NCI-H748 (cell line): ENCODE results near the gene FASN.

Experiments used
- DNase-seq: peaks from one replicate; lab custom pipeline; 2025; ENCODE audit not compliant: unreplicated experiment; lab: John Stamatoyannopoulos, UW

The FASN gene

DNA sequence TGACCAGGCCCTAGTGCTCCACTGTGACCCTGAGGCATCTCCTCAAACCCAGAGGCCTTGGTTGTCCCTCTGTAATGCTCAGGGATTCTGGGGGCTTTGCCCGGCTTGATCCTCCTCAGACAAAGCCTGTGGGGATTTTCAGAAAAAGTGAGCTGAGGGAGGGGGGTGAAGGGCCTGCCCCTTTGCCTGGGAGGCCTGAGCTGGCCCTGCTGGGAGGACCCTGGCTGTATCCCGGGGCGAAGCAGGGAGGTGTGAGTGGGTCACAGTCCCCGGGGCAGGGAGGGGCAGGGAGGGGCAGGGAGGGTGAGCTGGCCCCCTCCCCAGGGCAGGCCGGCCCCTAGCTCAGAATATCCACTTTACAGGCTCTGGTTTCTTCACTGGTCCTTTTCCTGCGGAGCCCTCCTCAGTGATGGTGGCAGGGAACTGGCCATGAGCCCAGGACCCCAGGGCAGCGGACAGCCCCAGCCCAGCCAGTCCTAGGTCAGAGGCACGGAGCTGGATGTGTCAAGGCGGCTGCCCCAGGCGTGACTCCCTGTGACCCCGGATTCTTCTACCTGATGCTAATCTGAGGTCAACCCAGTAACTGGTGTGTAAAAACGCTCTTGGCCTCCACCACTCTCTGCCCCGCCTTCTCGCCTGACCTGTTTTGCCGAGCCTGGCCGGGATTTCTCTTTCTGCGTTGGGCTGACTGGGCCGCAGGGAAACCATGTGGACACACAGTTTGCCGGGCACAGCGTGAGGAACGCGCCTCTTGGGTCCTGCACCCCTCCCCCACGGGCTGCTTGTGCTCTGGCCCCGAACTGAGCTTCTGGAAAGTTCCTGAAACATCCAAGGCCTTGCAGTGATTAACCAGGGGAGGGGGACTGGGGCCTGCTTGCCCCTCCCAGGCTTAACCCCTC is 5.8 kb upstream of the FASN start:
- DNase-seq, result no peak

DNA sequence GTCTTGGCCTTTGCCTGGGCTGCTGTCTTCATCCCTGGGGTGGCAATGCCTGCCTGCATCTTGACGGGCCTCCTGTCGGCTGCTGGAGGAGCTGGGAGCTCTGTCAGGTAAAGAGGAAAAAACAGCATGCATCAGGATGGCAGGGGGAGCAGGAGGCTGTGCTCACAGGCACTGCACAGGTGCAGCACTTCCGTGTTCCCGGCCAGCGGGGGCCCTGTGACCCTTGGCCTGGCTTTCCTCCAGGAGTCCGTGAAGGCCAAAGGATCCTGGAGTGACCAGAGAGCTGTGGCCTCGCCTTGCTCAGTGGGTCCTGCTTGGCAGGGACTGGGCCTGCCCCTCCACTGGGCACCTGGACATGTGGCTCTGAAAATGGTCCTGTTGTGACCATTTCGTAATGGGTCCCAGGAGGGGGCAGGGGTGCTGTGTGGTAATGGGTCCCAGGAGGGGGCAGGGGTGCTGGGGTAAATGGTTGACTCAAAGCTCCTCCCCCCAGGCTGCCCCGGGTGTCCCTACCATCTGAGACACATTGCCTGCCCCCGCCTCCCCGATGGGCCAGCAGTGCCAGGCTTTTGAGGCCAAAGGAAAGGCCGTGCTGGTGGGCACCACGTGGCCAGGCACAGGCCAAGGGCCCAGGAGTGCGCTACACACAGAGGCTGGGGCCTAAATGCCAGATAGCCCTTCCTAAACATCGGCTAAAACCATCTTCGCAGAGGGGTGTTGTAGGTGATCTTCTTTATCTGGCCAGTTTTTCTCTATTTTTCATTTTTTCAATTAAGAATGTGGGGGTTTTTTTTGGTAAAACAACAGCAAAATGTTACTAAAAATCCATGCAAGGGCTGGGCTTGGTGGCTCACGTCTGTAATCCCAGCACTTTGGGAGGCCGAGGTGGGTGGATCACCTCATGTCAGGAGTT is 4.0 kb upstream of the FASN start:
- DNase-seq, result no peak

DNA sequence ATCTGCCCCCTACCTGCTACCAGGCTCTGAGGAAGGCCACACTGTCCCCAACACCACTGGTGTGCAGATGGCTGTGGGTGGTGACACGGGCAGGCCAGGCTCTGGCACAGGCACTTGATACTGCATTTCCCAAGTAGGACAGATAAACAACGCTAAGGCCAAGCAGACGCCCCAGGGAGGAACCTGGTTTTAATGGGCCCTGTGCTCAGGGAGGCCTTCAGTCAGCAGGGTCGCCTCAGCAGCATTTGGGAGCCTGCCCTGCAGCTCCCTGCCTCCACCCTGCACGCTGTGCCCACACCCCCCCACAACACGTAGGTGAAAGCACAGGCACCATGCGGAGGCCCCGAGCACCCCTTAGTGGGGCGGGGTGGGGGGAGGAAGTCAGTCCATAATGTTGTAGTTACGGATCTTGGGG is 3.3 kb upstream of the FASN start:
- no peak for DNase-seq

DNA sequence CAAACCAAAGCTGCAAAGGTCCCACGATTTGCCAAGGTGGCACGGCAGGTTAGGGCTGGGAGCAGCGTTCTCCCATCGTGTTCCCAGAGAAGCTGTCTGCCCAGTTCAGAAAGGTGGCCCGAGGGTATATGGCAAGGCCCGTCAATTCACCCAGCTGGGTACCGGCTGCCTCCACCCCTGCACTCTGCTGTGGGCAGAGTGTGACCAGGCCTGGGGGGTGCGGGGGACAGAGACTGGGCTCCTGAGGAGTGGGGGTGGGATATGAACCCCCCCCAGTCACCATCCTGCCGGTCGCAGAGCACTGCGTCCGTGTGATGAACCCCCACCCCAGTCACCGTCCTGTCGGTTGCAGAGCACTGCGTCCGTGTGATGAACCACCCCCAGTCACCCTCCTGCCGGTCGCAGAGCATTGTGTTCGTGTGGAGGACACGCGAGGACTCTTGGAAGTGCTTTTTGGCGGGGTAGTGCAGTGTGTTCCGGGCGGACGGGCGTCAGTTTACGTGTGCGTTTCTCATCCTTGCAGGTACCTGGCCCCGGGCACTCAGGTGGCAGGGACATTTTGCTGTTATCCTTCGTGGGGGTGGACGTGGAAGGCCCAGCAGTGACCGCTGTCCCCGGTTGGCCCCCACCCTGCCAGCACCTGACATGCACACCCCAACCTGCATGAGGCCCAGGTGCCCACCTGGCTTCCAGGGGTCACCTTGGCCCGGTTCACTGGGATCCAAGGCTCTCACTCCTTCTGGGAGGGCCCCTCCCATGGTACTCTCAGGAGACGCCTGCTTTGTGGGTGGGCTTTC is 2.7 kb upstream of the FASN start:
- DNase-seq, result no peak

DNA sequence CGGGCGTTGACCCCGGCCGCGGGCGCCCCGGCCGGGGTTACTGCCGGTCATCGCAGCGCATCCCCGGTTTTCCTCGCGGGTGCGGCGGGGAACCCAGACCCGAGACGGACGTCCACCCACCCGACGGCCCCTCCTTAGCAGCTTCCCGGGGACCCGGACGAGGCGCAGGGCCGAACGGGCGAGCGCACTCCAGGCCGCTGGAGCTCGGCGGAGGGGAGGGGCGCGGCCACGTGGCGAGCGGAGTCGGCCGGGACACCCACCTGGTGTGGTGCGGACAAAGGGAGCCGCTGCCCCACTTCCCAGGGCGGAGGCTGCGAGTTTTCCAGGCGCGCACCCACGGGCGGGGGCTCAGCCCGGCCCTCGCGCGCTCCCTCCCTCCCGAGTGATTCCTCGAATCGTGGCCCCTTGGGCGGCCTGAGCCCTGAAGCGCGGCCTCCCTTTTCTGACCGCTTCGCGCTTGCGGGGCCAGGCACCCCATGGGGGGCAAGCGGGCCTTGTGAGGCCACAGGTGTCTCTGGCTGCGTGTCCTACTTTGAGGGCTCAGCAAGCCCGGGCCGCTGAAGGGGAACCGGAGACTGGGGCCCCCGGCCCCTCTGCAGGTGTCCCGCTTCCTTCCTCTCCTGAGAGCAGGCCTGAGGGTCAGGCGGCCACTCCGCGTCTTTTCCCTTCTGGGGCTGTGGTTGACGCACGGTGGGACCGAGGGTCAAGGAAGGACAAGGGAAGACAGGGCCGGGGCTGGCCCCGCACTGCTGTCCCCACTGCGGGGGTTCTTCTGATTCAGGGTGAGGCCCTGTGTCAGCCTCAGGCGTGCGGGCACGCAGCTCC is 1.1 kb upstream of the FASN start:
- DNase-seq, result no peak

DNA sequence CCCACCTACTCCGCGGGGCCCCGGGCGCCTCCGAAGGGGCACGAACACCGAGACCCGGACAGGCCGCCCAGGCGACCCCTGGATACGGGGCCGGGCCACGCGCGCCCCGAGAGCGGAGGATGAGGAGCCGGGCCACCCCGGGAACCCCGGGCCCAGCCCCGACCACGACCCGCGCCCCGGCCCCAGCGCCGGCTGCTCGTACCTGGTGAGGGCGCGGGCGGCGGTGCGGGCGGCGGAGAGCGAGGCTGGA is 192 bp downstream of the FASN start:
- DNase-seq, result no peak

DNA sequence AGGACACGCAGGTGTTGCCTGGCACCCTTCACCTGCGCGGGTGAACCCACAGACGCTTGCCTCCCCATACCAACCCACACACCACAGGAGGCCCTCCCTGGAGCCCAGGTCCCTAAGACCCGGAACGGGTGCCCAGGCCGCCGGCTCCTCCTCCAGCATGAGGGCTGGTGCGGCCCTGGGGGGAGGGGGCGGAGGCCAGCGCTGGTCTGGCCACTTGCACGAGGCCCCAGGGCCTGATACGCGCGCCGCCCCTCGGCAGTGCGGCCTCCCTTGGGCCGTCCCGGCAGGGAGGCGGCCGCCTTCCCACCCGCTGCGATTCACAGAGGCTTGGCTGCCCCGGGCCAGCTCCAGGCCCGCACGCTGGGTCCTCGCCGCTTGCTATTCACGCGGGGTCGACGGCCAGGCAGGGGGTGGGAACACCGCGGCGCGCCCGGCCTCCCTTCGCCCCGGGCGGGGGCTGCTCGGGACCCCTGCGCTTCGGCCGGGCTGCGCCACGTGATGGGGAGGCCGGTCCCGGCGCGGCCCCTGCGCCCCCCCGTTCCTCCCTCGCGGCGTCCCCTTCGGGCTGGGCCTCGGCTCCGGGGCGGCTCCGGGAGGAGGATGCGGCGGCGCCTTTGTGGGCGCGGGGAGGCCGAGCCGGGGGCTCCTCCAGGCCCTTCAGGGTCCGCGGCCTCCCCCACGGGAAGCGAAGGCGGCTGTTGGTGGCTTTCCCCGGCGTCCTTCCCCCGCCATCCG is 685 bp downstream of the FASN start:
- DNase-seq, result peak; percentile 44

DNA sequence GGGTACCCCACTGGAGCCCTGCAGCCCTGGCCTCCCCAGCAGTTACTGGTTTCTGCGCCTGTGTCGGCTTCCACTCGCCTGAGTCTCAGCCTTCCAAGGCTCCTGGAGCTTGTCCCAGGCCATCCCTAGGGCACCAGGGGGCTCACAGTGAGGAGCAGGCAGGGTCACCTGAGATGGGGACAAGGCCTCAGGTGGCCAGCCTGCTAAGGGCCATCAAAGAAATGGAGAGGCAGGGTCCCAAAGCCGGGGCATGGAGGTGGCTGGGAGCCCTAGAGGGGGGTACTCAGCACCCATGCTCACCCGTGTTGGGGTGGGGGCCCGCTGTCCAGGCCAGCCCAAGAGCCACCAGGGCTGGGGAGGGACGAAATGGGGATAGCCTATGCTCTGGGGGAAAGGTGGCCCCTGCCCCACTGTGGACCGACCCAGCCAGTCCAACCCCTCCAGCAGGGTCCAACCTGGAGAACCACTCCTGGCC is 1.3 kb downstream of the FASN start:
- DNase-seq, result no peak

DNA sequence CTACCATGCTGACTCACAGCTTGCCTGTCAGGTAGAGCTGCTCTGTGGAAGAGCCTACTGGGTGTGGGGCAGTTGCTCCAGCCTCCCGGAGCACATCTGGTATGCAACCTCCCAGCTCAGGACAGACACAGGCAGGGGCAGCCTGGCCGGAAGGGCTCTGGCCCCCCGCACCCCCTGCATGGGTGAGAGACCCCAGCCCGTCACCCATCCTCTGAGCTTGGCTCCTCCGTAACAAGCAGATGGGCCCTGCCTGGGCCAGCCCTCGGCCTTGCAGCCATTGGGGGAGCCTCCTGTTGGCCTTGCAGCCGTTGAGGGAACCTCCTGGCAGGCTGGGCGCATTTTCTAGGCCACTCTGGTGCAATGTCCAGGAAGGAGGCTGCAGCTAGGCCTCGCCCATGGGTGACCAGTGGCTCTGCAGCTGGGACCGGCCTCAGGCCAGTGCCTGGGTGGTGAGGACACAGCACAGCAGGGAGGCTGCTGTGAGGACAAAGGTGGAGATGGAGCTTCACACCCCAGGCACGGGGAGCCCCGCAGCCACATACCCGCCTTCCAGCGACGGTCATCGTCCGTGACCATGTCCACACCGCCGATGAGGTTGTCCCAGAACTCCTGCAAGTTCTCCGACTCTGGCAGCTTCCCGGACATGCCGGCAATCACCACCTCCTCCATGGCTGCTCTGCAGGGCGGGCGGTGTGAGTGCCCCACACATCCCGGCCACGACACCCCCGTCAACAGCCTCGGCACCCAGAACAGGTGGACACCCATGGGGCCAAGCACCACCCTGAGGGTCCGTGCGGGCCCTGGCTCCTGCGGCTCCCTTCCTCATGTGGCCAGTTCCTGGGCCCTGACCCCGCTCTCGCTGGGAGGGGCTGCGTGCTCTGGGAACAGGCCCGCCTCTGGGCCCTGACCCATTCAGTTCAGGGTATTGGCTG is 2.0 kb downstream of the FASN start:
- no peak for DNase-seq

DNA sequence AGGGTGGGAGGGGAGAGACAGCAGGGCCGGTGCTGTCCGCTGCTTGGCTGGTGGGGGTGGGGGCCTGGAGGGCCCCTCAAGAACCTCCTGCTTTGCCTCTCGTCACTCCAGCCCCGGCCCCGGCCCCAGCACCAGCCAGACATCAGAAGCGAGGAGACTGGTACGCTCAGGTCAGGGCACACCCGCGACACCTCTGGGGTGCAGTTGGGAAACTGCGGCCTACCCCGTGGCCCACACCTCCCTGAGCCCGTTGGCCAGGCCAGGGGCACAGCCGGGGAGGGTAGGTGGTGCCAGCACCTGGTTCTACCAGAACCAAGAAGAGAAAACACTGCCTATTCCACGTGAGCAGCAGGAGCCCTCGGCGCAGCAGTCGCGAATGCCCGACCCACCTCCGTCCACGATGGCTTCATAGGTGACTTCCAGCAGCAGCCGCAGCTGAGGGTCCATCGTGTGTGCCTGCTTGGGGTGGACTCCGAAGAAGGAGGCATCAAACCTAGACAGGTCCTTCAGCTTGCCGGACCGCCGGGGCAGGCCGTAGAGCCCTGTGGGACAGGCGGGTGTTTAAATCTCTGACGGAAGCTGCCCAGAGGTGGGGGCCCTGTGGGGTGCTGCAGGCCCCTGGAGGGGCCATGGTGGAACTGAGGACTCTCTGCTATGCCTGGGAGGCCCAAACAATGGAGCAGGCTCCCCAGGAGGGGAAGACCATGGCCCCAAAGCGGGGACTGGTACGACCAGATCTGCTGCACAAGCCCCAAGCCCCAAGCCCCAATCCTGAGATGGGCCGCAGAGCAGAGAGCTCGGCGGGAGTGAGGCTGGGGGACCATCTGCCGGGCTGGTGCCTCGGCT is 2.9 kb downstream of the FASN start:
- DNase-seq, result no peak

DNA sequence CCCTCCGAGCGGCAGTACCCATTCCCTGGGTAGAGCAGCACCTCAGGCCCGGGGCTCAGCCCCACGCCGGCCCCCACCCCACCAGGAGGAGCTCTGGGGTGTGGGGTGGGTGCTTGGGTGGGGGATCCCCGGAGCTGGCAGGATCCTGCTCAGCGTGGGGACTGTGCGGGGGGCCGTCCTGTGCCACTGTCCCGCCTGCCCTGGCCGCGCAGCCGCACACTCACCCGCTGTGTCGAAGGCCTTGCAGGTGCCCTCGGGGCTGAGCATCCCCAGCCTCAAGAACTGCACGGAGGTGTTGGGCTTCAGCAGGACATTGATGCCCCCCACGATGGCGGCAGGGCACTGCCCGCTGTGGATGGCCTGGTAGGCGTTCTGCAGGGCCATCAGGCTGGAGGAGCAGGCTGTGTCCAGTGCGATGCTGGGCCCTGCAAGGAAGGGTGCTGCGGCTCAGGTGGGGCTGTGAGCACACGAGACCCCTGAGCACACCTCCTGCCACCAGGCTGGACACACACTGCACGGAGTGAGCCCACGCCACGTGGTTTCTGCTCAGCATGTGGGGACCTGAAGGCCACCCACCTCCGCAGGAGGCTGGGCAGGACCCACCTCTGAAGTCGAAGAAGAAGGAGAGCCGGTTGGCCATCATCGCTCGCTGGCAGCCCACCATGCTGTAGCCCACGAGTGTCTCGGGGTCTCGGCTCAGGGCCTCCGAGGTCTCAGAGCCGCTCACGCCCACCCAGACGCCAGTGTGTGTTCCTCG is 4.9 kb downstream of the FASN start:
- no peak for DNase-seq

DNA sequence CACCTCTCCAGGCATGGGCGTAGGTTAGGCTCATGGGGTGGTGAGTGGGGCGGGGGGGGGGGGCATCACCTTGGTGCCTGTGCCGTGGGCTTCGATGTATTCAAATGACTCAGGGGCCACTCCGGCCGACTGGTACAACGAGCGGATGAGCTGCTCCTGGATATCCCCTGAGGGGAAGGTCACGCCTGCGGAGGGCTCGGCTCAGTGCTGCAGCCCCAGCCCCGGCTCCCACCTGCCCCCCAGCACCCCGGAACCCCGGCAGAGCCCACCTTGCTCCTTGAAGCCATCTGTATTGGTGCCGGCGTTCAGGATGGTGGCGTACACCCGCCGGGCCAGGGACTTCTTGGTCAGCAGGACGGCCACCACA is 5.4 kb downstream of the FASN start:
- DNase-seq, result no peak

DNA sequence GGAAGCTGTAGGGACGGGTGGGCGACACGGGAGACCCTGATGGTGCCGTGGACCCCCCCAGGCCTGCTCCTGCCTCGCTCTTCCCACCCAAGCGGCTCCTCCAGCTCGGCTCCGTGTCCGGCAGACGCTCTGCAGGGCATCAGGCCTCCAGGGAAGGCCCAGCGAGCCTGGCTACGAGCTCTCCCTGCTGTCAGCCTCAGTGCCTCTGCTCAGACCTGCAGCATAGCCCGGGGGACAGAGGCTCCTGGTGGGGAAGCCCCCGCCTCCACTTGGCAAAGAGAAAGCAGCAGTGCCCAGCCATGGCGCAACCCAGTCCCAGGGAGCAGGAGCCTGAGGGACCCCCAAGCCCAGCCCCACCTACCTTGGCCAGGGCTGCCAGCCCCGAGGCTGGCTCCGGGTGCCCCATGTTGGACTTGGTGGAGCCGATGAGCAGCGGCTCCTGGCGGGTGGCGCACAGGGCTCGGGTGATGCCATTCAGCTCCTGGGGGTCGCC is 5.9 kb downstream of the FASN start:
- DNase-seq, result no peak

DNA sequence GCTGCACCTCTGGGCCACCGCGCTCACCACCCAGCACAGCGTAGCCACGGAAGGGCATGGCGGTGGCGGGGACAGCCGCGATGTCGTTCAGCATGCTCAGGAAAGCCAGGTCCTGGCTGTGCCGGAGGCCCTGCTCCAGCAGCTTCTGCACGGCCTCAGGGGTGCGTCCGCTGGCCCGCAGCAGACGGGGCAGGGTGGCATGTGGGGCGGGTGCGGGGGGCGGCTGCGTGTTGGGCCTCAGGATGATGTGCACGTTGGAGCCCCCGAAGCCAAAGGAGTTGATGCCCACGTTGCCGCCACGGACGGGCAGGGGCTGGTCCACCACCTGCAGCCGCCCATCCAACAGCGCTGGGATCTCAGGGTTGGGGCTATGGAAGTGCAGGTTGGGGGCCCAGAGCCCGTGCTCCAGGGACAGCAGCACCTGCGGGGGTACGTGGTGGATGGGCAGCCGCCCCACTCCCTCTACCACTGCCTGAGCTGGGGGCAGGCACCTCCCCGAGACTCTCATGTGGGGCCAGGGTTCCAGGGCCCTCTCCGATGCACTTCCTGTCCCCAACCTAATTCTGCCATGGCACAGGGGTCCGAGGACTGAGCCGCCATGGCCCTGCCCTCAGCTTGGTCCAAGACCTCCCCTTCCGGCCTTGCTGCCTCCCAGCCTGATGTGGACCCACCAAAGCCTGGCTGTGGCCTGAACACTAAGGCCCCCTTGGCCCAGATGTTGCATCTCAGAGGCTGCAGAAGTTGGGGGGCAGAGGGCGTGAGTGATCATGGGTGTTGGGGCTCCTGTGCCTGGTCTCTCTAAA is 6.6 kb downstream of the FASN start:
- DNase-seq, result no peak

DNA sequence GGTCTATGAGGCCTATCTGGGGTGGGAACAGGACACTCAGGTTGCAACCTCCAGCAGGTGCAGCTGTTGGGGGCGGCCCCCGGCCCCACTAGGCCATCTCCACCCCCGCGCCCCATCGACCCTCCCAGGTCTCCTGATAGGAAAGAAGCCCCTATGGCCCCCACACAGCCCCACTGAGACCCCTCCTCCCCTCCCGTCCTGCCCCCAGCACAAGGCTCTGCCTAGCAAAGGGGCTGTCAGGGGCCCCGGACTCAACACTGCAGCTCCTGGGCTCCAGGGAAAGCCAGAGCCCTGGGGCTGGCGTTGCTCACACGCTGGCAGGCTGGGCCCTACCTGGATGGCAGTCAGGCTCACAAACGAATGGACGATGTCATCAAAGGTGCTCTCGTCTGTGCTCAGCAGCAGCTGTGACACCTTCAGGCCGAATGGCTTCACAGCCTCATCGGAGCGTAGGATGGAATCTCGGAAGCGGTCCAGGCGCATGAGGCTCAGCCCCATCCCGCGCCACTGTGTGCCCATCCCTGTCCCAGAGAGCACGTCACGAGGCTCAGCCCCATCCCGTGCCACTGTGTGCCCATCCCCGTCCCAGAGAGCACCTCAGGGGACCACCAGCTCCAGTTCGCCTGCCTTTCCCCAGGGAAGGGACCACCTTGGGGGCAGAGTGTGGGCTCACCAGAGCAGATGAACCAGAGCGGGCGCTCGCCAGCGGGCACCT is 7.3 kb downstream of the FASN start:
- no peak for DNase-seq
